ENCODE results near the gene GABPB1.
"Not testable (repeated sequence)": the region's sequence is repeated elsewhere in the genome, so short reads cannot be mapped to it uniquely, and the experiment has no call there.

GABPB1 gene

GRCh38 chr15:50354838-50355618, at the start of gene GABPB1:
Gene GABPB1 (minus strand): TSS chr15:50355198. CDS start chr15:50309798, 45,400 bp downstream.
- DNase-seq (ENCODE audit: low read depth), result peak; percentile 91

DNA sequence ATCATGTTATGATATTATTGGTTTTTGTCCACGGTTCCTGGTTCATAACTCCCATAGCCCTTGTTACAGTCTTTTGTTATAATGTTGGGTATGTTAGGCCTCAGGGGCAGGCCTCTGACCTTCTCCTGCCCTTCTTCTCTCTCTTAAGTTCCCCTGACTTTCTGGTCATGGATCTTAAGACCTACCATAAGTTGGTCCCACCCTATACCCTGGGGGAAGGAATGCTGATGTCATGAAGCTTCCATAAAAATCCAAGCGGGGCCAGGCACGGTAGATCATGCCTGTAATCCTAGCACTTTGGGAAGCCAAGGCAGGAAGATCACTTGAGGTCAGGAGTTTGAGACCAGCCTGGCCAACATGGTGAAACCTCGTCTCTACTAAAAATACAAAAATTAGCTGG, 36.6 kb upstream of the GABPB1 start:
- not testable (repeated sequence) for DNase-seq (ENCODE audit: low read depth)

DNA sequence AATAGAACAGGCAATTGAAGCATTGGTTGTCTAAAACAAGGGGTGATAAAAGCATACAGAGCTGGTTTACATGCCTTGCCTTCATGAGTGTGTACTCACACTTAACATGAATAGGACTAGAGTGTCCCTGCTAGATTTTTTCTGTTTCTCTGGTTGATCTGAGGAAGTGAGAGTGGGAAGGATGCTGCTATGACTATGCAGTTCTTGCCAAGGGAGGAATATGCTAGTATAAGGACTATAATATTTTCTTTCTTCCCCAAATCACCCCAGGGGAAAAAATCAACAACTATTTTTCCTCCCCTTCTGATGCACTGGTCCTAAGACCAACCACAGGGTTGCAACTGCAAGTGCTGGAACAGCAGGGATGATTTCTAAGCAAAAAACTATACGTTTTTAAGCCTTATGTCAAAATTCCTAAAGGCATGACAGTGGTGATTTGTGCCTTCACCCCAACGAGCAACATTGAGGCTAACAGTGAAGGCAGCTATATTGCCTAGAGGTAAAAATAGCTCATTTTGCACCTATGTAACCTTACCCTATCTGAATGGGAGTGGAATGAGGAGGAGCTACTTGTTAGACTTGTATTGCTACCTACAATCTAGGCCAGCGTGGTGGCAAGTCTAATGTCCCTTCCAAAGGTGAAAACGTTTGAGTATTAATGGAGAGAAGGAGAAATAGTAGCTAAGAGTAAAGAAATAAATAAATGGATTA, 35.7 kb upstream of the GABPB1 start:
- DNase-seq (ENCODE audit: low read depth), result no peak

DNA sequence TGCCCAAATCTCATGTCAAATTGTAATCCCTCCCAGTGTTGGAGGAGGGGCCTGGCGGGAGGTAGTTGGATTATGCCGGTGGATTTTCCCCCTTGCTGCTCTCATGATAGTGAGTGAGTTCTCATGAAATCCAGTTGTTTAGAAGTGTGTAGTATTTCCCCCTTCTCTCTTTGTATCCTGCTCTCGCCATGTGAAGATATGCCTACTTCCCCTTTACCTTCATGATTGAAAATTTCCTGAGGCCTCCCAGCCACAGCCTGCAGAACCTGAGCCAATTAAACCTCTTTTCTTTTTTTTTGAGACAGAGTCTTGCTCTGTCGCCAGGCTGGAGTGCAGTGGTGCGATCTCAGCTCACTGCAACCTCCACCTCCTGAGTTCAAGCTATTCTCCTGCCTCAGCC, 27.4 kb upstream of the GABPB1 start:
- not testable (repeated sequence) for DNase-seq (ENCODE audit: low read depth)

DNA sequence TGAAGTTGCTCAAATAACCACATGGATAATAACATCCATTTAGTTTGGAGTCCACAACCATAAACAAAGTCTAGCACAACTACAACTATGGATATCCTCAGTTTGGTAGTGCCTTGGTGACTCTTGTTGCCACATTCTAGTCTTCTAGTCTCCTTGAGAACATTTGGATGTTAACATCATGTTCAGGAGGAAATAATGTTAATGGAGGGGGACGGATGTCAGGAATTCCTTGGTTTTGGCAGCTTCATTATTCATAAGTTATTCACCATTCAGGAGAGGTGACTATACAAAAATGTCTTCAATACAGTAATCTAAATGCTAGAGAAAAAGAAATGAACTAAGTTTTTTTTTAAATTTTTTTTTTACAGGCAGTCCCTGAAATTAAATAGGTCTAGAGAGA, 26.4 kb upstream of the GABPB1 start:
- no peak for DNase-seq (ENCODE audit: low read depth)

GRCh38 chr15:50380089-50380488, 25.1 kb upstream of the GABPB1 start:
- peak; percentile 24 for DNase-seq (ENCODE audit: low read depth)

DNA sequence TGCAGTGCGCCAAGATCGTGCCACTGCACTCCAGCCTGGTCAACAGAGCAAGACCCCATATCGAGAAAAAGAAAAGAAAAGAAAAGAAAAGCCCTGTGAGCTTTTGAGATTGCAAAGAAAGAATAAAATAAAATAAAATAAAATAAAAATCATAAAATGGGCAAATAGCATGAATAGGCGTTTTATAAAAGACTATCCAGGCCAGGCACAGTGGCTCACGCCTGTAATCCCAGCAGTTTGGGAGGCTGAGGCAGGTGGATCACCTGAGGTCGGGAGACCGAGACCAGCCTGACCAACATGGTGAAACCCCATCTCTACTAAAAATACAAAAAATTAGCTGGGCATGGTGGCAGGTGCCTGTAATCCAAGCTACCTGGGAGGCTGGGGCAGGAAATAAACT, 24.4 kb upstream of the GABPB1 start:
- DNase-seq (ENCODE audit: low read depth), result not testable (repeated sequence)

- DNase-seq (ENCODE audit: low read depth), result no peak
Observed at GRCh38 chr15:50378776-50379175, 23.8 kb upstream of the GABPB1 start.

DNA sequence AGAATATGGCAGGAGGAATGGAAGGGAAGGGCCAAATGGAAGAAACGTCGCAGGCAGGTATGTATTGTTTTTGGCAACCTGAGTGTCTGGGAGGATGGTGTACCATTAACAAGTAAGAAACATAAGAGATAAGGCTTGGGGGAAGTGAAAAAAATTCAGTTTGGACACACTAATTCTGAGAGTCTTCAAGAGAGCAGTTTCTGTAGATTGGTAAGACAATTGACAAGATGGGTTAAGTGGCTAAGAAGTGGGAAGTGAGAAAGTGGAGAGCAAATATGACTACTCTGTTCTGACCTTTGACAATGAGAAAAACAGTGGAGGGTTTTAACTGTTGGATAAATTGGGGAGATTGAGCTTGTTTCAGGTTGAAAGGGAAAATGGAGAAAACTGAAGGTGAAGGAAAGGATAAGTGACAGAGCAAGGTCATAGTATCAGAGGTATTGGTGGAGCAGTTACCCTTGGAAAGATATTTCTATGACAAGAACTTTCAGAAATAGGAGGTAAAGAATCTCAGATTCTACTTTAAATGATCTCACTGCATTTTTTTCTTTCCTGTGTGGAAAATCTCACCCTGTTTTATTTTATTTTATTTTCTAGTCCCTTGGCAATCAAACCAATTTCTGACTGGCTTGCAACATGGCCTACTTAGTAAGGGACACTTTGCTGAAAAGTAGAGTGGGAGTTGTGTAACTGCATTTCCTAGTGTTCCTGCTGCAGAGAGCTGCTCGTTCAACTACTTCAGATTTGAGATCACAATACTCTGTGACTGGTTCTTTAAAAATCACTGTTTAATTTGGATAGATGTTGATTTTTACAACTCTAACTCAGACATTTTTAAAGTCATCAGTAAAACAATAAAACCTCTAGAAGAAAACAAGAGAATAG, 23.1 kb upstream of the GABPB1 start:
- no peak for DNase-seq (ENCODE audit: low read depth)

DNA sequence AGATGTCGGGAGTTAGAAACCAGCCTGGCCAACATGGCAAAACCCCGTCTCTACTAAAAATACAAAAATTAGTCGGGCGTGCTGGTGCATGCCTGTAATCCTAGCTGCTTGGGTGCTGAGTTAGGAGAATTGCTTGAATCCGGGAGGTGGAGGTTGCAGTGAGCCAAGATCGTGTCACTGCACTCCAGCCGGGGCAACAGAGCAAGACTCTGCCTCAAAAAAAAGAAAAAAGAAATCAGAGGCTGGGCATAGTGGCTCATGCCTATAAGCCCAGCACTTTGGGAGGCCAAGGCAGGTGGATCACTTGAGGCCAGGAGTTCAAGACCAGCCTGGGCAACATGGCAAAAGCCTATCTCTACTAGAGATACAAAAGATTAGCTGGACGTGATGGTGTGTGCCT, 14.6 kb upstream of the GABPB1 start:
- DNase-seq (ENCODE audit: low read depth), result not testable (repeated sequence)

- DNase-seq (ENCODE audit: low read depth), result no peak
Observed at GRCh38 chr15:50365971-50366370, 11.0 kb upstream of the GABPB1 start.

DNA sequence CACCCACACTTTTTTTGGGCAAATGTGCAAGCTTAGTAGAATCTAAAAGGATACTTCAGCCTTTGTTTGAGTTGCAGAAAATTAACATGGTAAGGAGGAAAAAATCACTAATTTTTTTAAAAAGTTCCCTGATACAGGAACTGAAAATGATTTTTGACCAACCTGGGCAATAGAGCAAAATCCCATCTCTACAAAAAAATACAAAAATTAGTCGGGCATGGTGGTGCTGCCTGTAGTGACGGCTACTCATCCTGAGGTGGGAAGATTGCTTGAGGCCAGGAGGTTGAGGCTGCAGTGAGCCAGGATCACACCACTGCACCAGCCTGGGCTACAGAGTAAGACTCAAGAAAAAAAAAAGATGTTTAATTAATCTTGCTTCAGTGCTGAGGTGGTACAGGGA, 10.6 kb upstream of the GABPB1 start:
- no peak for DNase-seq (ENCODE audit: low read depth)

GRCh38 chr15:50363612-50364011, 8.6 kb upstream of the GABPB1 start:
- no peak for DNase-seq (ENCODE audit: low read depth)

- no peak for DNase-seq (ENCODE audit: low read depth)
Observed at GRCh38 chr15:50361756-50362155, 6.8 kb upstream of the GABPB1 start.

- peak; percentile 72 for DNase-seq (ENCODE audit: low read depth)
Observed at GRCh38 chr15:50358845-50359244, 3.8 kb upstream of the GABPB1 start.

- DNase-seq (ENCODE audit: low read depth), result peak; percentile 28
Observed at GRCh38 chr15:50355980-50356379, 982 bp upstream of the GABPB1 start.

DNA sequence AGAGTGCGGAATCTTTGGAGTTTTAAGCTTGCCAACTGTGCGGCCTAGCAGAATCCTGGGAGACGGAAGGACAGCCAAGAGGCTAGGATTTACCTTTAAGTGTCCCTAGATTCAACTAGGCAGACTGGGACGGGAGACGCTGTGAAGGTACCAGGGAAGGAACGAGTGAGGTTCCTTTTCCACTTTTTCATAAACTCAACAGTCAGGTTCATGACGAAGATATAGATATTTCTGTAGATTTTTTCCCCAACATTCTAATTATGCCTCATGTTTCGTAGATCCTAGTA, 564 bp upstream of the GABPB1 start:
- DNase-seq (ENCODE audit: low read depth), result no peak

DNA sequence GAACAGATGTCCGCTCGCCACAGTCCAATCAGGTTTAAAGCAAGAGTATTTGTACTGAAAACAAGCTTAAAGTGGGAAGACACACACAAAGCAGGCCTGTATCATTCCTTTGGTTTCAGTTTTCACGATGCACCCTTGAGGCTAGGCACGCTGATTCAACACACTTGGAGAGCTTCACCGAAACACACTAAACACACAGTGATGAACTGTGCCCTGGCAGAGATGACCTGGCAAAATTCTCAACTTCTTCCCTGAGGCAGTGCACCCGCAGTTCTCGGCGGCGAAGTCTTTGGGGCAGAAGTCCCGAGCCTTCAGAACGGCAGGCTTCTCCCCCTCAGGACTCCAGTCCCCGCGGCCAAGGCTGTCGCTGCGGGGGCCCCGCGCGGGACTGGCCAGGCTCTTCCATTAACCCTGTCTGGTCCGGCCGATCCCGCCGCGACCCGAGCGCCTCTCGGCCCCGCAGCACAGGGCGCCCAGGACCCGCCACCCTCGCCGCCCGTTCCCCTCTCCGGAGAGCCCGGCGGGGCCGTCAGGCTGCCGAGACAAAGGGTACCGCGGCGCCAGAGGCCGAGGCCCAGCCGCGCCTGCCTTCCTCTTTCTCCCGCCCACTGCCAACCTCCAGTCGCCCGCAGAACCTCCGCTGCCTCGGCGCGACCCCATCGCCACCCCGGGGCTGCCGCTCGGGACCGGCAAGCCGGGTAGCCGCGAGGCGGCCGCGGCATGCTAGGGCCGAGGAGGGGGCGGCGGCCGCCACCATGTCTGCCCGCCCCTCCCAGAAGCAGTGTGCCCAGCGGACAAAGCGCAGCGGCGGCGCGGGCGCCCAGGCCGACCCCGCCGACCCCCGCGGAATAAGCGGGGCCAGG, 792 bp downstream of the GABPB1 start:
- peak; percentile 81 for DNase-seq (ENCODE audit: low read depth)

DNA sequence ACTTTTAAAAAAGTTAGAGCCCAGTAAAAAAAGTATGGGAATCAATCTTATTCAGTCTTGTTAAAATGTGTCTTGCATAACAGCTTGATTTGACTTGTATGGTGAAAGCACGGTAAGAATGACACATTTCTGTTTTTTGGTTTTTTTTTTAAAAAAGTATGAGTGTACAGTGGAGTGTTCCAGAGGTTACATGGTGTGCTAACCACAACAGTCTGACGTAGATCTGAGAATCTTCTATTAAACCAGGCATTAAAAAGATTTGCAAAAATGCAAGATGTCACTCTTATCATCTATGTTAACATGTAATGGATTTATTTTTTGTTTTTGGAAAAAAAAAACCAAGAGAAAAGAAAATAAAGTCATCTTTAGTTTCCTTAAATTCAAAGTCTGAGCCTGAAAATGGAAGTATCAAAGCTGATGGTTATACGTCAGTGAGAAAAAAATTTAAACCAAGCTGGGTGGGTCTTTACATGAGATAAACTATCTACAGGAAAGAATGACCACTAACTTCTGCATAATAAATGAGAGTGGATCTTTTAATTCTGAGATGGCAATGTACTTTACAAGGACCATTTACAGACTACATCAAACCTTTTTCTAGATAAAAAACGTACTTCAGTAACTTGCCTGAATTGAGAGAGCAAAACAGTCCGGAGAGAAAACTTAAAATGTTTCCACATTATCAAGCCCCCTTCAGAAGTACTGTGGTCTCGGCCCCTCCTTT, 1.6 kb downstream of the GABPB1 start:
- peak; percentile 92 for DNase-seq (ENCODE audit: low read depth)

- DNase-seq (ENCODE audit: low read depth), result no peak
Observed at GRCh38 chr15:50350621-50351020, 4.4 kb downstream of the GABPB1 start.

- no peak for DNase-seq (ENCODE audit: low read depth)
Observed at GRCh38 chr15:50345298-50345697, 9.7 kb downstream of the GABPB1 start.

All from ELR (cell line).